Natural killer cell (primary cell): ENCODE data around the gene TMIGD2. TPM values are rescaled to one million over a fixed set of nuclear protein-coding genes. Genes with fewer than 3 reads are reported as not detected.
"Not testable (repeated sequence)": the region's sequence is repeated elsewhere in the genome, so short reads cannot be mapped to it uniquely, and the experiment has no call there.

Source experiments
- ATAC-seq, 3 donors: fragments of 150-1000 bp in 2 of 3; fragments of 200-7000 bp in 1 of 3; cut with Tn5 transposase; 1 replicate in 1 of 3; 2 replicates in 2 of 3; pipeline ENCODE4 v1.10.0; 2021; ENCODE audit warnings: mild to moderate bottlenecking in 2 of 3, moderate library complexity in 2 of 3
- DNase-seq, 2 donors: peaks; one replicate each; pipeline versions ENCODE4 v3.0.0 to v3.0.0-alpha.2; 2013 to 2021; ENCODE audit warnings: mixed read lengths in 1 of 2
- H3K27ac ChIP-seq: one replicate; pipeline ENCODE4 v1.5.1; 2013; ENCODE audit warnings: mild to moderate bottlenecking, low read length
- H3K27me3 ChIP-seq: one replicate; pipeline ENCODE4 v1.6.1; 2013; ENCODE audit warnings: low read length; ENCODE audit not compliant: control insufficient read depth, insufficient read depth
- H3K36me3 ChIP-seq: one replicate; pipeline ENCODE4 v1.6.1; 2013; ENCODE audit warnings: low read length; ENCODE audit not compliant: control insufficient read depth, insufficient read depth
- H3K4me1 ChIP-seq: one replicate; pipeline ENCODE4 v1.6.1; 2013; ENCODE audit warnings: low read length; ENCODE audit not compliant: control insufficient read depth, insufficient read depth
- H3K4me3 ChIP-seq: one replicate; pipeline ENCODE4 v1.5.1; 2013; ENCODE audit warnings: low read length
- H3K9me3 ChIP-seq: one replicate; pipeline ENCODE4 v1.6.1; 2013; ENCODE audit warnings: low read length; ENCODE audit not compliant: control insufficient read depth, insufficient read depth
- H3K27ac Mint-ChIP-seq, 2 donors: one replicate each; pipeline ENCODE4 v1.8.0; 2022; ENCODE audit warnings: mild to moderate bottlenecking in 2 of 2, mixed read lengths in 2 of 2, moderate library complexity in 1 of 2
- H3K27me3 Mint-ChIP-seq, 2 donors: one replicate each; pipeline ENCODE4 v1.8.0; 2022; ENCODE audit warnings: low read depth in 2 of 2, mixed read lengths in 2 of 2
- H3K36me3 Mint-ChIP-seq: one replicate; pipeline ENCODE4 v1.8.0; 2022; ENCODE audit warnings: mixed read lengths
- H3K4me1 Mint-ChIP-seq, 2 donors: one replicate each; pipeline ENCODE4 v1.8.0; 2022; ENCODE audit warnings: mixed read lengths in 2 of 2
- H3K4me3 Mint-ChIP-seq: one replicate; pipeline ENCODE4 v1.8.0; 2022; ENCODE audit warnings: mild to moderate bottlenecking, moderate library complexity, mixed read lengths
- H3K9me3 Mint-ChIP-seq, 2 donors: one replicate each; pipeline ENCODE4 v1.8.0; 2022; ENCODE audit warnings: mixed read lengths in 2 of 2
- WGBS: methylation state at CpG from one replicate; pipeline ENCODE4 v1.1.7; 2013; ENCODE audit warnings: missing lambda C conversion rate; ENCODE audit not compliant: insufficient coverage; 5-methylcytosine and 5-hydroxymethylcytosine counted together
- intact Hi-C: fragments of 100-400 bp; cut with micrococcal nuclease; formaldehyde crosslinking; loops from one replicate; pipeline ENCODE4 v1.14.2; 2022
- total RNA-seq, 4 donors: library from RNA; stranded (reverse); fragments of 120-200 nt in 1 of 4; gene quantifications; one replicate each; pipeline versions ENCODE4 v1.2.3 to v1.2.4, GENCODE V29; 2013 to 2022
- TF ChIP-seq, protein P1 (sequence below): fragments of 200-600 bp; IDR thresholded peaks from one replicate; pipeline ENCODE4 v1.8.0; 2022; ENCODE audit warnings: antibody characterized with exemption

TMIGD2 gene
- total RNA-seq: 10 to 100 TPM; 33.8 to 45.3 (median 41.1) TPM
- total RNA-seq (2013): 46.0 TPM

DNA sequence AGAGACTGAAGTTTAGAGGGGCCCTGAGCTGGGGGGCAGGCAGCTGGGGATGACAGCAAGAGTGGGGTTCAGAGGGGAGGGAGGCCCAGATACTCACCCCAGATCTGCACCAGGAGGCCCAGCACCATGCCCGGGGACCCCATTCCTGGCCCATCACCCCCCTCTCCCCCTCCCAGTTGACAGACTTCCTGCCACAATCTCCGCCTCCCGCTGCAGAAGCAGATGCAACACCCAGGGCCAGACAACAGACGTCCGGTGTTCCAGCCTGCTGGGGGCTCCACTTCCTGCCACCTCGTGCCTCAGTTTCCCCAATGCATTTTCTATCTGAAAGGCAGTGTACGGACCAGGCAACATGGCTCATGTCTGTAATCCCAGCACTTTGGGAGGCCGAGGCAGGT, at the start of gene TMIGD2:
Gene TMIGD2, minus strand, starts transcription at position 147 of the 398 bp plus-strand sequence. Its CDS starts 4 bp downstream, at position 143.
- H3K27me3 Mint-ChIP-seq: no peaks in the 10 kb centered on the region
- peaks cover 30 to 55% of the 10 kb centered on the region in 2 donors for H3K4me1 Mint-ChIP-seq

DNA sequence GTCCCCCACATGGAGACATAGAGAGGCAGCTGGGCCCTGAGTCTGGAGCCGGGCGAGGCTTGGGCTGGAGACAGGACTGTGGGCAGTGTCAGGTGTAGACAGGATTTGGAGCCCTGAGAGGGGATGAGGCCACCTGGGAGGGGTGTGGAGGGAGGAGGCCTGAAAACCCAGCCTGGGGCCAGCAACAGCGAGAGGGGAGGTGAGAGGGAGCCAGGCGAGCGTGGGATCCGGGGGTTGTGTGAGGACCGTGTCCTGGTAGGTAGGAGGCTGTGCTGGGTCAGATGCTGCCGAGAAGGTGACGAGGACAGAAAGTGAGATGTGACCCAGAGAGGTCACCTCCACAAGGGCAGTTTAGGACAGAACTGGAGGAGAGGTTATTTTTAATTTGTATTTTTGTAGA, 48.5 kb upstream of the TMIGD2 start:
- peaks cover 10 to 38% of the 10 kb centered on the region in 2 donors for H3K4me1 Mint-ChIP-seq
- Histone ChIP-seq H3K36me3 (peaks cover 9% of the 10 kb centered on the region), H3K27me3 (no peaks in the 10 kb centered on the region), H3K4me1 (peaks cover 41% of the 10 kb centered on the region), H3K27ac (no peak overlapping the region), H3K4me3 (no peak overlapping the region), H3K9me3 (no peaks in the 10 kb centered on the region)
- H3K27ac Mint-ChIP-seq: peak overlapping the region in 1 of 2 donors; percentile 74
- TF ChIP-seq, protein P1, sequence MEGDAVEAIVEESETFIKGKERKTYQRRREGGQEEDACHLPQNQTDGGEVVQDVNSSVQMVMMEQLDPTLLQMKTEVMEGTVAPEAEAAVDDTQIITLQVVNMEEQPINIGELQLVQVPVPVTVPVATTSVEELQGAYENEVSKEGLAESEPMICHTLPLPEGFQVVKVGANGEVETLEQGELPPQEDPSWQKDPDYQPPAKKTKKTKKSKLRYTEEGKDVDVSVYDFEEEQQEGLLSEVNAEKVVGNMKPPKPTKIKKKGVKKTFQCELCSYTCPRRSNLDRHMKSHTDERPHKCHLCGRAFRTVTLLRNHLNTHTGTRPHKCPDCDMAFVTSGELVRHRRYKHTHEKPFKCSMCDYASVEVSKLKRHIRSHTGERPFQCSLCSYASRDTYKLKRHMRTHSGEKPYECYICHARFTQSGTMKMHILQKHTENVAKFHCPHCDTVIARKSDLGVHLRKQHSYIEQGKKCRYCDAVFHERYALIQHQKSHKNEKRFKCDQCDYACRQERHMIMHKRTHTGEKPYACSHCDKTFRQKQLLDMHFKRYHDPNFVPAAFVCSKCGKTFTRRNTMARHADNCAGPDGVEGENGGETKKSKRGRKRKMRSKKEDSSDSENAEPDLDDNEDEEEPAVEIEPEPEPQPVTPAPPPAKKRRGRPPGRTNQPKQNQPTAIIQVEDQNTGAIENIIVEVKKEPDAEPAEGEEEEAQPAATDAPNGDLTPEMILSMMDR: no peak
- 96% methylated on average over 9 of the region's 9 CpGs for WGBS
- no peak for DNase-seq
- H3K36me3 Mint-ChIP-seq: no peaks in the 10 kb centered on the region
- no peak overlapping the region for H3K4me3 Mint-ChIP-seq
- no peak for ATAC-seq
- H3K27me3 Mint-ChIP-seq: no peaks in the 10 kb centered on the region
- intact Hi-C loops: no loop called here
- no peaks in the 10 kb centered on the region for H3K9me3 Mint-ChIP-seq

More for the DNA sequence above, at the start of gene TMIGD2:
- Histone ChIP-seq H3K9me3 (no peaks in the 10 kb centered on the region), H3K27ac (peak within 1 kb of the TSS; percentile 64), H3K4me3 (peak within 1 kb of the TSS; percentile 31), H3K27me3 (no peaks in the 10 kb centered on the region), H3K36me3 (no peaks in the 10 kb centered on the region), H3K4me1 (peaks cover 52% of the 10 kb centered on the region)
- H3K36me3 Mint-ChIP-seq: no peaks in the 10 kb centered on the region
- TF ChIP-seq, protein P1: no peak
- no peaks in the 10 kb centered on the region for H3K9me3 Mint-ChIP-seq
- peak within 1 kb of the TSS; percentile 80 to 94 for H3K27ac Mint-ChIP-seq
- H3K4me3 Mint-ChIP-seq: peak within 1 kb of the TSS; percentile 55
- intact Hi-C loops: loop anchor here (5.0 kb wide), 1 partner anchor 35 kb away; no protein-coding TSS in a partner anchor
- 9% methylated on average over 8 of the region's 8 CpGs for WGBS
- DNase-seq (peak in 1 of 2 donors; percentile 49), ATAC-seq (peak in 1 of 3 donors; percentile 9)

DNA sequence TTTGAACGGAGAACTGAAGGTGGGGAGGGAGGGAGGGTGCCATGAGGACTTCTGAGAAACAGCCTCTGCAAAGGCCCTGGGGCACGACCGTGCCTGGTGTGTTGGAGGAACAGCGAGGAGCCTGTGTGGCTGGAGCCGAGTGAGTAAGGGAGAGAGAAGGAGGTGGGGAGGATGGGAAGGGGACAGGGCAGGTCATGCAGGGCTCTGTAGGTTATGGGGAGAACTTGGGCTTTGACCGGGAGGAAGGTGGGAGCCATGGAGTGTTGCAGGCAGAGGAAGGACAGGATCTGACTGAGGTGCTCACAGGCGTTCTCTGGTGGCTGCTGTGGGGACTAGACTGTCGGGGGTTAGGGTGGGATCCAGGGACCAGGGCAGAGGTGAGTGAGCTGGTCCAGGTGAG, 47.9 kb upstream of the TMIGD2 start:
- TF ChIP-seq, protein P1: no peak
- DNase-seq: no peak
- ATAC-seq: no peak
- WGBS: 80% methylated on average over 8 of the region's 8 CpGs
- Histone ChIP-seq H3K36me3 (peaks cover 9% of the 10 kb centered on the region), H3K27ac (no peak overlapping the region), H3K4me1 (peaks cover 45% of the 10 kb centered on the region), H3K27me3 (no peaks in the 10 kb centered on the region), H3K9me3 (no peaks in the 10 kb centered on the region), H3K4me3 (no peak overlapping the region)
- Mint-ChIP-seq H3K4me3 (no peak overlapping the region), H3K9me3 (no peaks in the 10 kb centered on the region), H3K4me1 (peaks cover 16 to 43% of the 10 kb centered on the region in 2 donors), H3K36me3 (no peaks in the 10 kb centered on the region), H3K27ac (peak overlapping the region in 1 of 2 donors; percentile 74), H3K27me3 (no peaks in the 10 kb centered on the region)
- intact Hi-C loops: no loop called here

DNA sequence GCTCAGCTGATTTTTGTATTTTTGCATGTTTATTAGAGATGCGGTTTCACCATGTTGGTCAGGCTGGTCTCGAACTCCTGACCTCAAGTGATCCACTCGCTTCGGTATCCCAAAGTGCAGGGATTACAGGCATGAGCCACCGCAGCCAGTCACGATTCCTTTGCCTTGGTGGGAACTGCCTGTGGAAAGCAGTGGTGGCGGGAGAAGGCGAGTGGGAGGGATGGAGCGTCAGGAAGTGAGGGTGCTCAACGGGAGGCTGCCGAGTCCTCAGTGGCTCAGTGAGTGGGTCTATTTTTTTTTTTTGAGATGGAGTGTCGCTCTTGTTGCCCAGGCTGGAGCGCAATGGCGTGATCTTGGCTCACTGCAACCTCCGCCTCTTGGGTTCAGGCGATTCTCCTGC, 47.0 kb upstream of the TMIGD2 start:
- H3K27ac Mint-ChIP-seq: peak overlapping the region in 1 of 2 donors; percentile 56
- H3K27ac ChIP-seq, DNase-seq, H3K36me3 ChIP-seq, ATAC-seq, H3K9me3 ChIP-seq, H3K27me3 ChIP-seq, H3K4me3 Mint-ChIP-seq, H3K9me3 Mint-ChIP-seq, H3K36me3 Mint-ChIP-seq, intact Hi-C loops, H3K27me3 Mint-ChIP-seq, H3K4me3 ChIP-seq: not testable (repeated sequence)
- H3K4me1 Mint-ChIP-seq: peaks cover 16 to 43% of the 10 kb centered on the region in 2 donors
- H3K4me1 ChIP-seq: peaks cover 50% of the 10 kb centered on the region
- 96% methylated on average over 16 of the region's 16 CpGs for WGBS
